H9 (cell line): ENCODE measurements around the gene NOVA2. TPM values are rescaled to one million over a fixed set of nuclear protein-coding genes. Genes with fewer than 3 reads are reported as not detected.
A peak's percentile ranks its signal among the peaks of the same experiment; 100 is the strongest.

Experiments
- DNase-seq: peaks from one replicate; pipeline ENCODE4 v3.0.0-alpha.2; 2017
- H2AFZ ChIP-seq: one replicate; pipeline ENCODE4 v1.6.1; 2013; ENCODE audit warnings: mild to moderate bottlenecking, low read length, control low read depth, moderate library complexity
- H2AK5ac ChIP-seq: 2 replicates; pipeline ENCODE4 v1.6.1; 2013; ENCODE audit warnings: low read length, control low read depth, mixed read lengths; ENCODE audit not compliant: insufficient read length
- H2BK120ac ChIP-seq: one replicate; pipeline ENCODE4 v1.6.1; 2013; ENCODE audit warnings: low read depth, mild to moderate bottlenecking, low read length, control low read depth, inconsistent platforms; ENCODE audit not compliant: poor library complexity, severe bottlenecking
- H2BK12ac ChIP-seq: 2 replicates; pipeline ENCODE4 v1.6.1; 2013; ENCODE audit warnings: low read length, control low read depth, mixed read lengths, low read depth; ENCODE audit not compliant: insufficient read length
- H2BK15ac ChIP-seq: 2 replicates; pipeline ENCODE4 v1.6.1; 2013; ENCODE audit warnings: low read depth, low read length, control low read depth
- H2BK20ac ChIP-seq: one replicate; pipeline ENCODE4 v1.6.1; 2013; ENCODE audit warnings: low read depth, mild to moderate bottlenecking, low read length, control low read depth, inconsistent platforms; ENCODE audit not compliant: poor library complexity, severe bottlenecking
- H2BK5ac ChIP-seq: 2 replicates; pipeline ENCODE4 v1.6.1; 2013; ENCODE audit warnings: low read length, control low read depth, mixed read lengths; ENCODE audit not compliant: insufficient read length
- H3K14ac ChIP-seq: 2 replicates; pipeline ENCODE4 v1.6.1; 2013; ENCODE audit warnings: low read length, control low read depth; ENCODE audit not compliant: insufficient read depth
- H3K18ac ChIP-seq: 2 replicates; pipeline ENCODE4 v1.6.1; 2013; ENCODE audit warnings: low read depth, mild to moderate bottlenecking, mixed read lengths, low read length, control low read depth; ENCODE audit not compliant: insufficient read length
- H3K23ac ChIP-seq: 2 replicates; pipeline ENCODE4 v1.6.1; 2013; ENCODE audit warnings: low read length, control low read depth, mixed read lengths, low read depth; ENCODE audit not compliant: insufficient read length
- H3K23me2 ChIP-seq: 2 replicates; pipeline ENCODE4 v1.6.1; 2013; ENCODE audit warnings: low read depth, mild to moderate bottlenecking, mixed read lengths, low read length, control low read depth; ENCODE audit not compliant: insufficient read length, poor library complexity, severe bottlenecking
- H3K27ac ChIP-seq: 2 replicates; pipeline ENCODE4 v1.5.1; 2013; ENCODE audit warnings: low read length, control low read depth, mixed read lengths, low read depth; ENCODE audit not compliant: insufficient read length
- H3K27me3 ChIP-seq: 2 replicates; pipeline ENCODE4 v1.6.1; 2013; ENCODE audit warnings: low read length, control low read depth, inconsistent platforms; ENCODE audit not compliant: insufficient read depth
- H3K4ac ChIP-seq: 2 replicates; pipeline ENCODE4 v1.6.1; 2013; ENCODE audit warnings: low read depth, mild to moderate bottlenecking, control low read depth, inconsistent platforms, low read length, moderate library complexity
- H3K4me1 ChIP-seq: 2 replicates; pipeline ENCODE4 v1.6.1; 2013; ENCODE audit warnings: low read length, control low read depth, inconsistent platforms; ENCODE audit not compliant: insufficient read depth
- H3K4me2 ChIP-seq: 2 replicates; pipeline ENCODE4 v1.6.1; 2013; ENCODE audit warnings: low read length, control low read depth, mixed read lengths; ENCODE audit not compliant: insufficient read length, insufficient read depth
- H3K56ac ChIP-seq: 2 replicates; pipeline ENCODE4 v1.6.1; 2013; ENCODE audit warnings: low read depth, mild to moderate bottlenecking, mixed read lengths, low read length, control low read depth; ENCODE audit not compliant: insufficient read length
- H3K79me1 ChIP-seq: 2 replicates; pipeline ENCODE4 v1.6.1; 2013; ENCODE audit warnings: low read depth, mild to moderate bottlenecking, moderate library complexity, low read length, control low read depth, inconsistent platforms; ENCODE audit not compliant: insufficient read depth, poor library complexity, severe bottlenecking
- H3K79me2 ChIP-seq: 2 replicates; pipeline ENCODE4 v1.6.1; 2013; ENCODE audit warnings: low read length, control low read depth, inconsistent platforms; ENCODE audit not compliant: insufficient read depth
- H3K9ac ChIP-seq: 2 replicates; pipeline ENCODE4 v1.6.1; 2013; ENCODE audit warnings: low read length, control low read depth, mixed read lengths; ENCODE audit not compliant: insufficient read length; ENCODE audit errors: extremely low read depth
- H3K9me3 ChIP-seq: one replicate; pipeline ENCODE4 v1.6.1; 2013; ENCODE audit warnings: low read depth, low read length, inconsistent platforms; ENCODE audit not compliant: control insufficient read depth
- H3T11ph ChIP-seq: one replicate; pipeline ENCODE4 v1.6.1; 2013; ENCODE audit warnings: mild to moderate bottlenecking, low read length, control low read depth, inconsistent platforms
- H4K20me1 ChIP-seq: one replicate; pipeline ENCODE4 v1.6.1; 2013; ENCODE audit not compliant: control insufficient read depth, insufficient read length, insufficient read depth
- H4K5ac ChIP-seq: 2 replicates; pipeline ENCODE4 v1.6.1; 2013; ENCODE audit warnings: low read depth, mild to moderate bottlenecking, mixed read lengths, low read length, control low read depth; ENCODE audit not compliant: insufficient read length
- H4K8ac ChIP-seq: replicated peaks from 2 replicates; pipeline ENCODE4 v1.6.1; 2013; ENCODE audit warnings: low read length, control low read depth, mixed read lengths, low read depth; ENCODE audit not compliant: insufficient read length
- H4K91ac ChIP-seq: 2 replicates; pipeline ENCODE4 v1.6.1; 2013; ENCODE audit warnings: low read depth, mild to moderate bottlenecking, moderate library complexity, mixed read lengths, low read length, control low read depth; ENCODE audit not compliant: insufficient read length
- H3K27ac Mint-ChIP-seq, 3 experiments: 2 replicates in 2 of 3; 3 replicates in 1 of 3; pipeline ENCODE4 v1.8.0; 2020 to 2021; ENCODE audit warnings: mixed read lengths in 3 of 3, mild to moderate bottlenecking in 1 of 3, moderate library complexity in 1 of 3
- H3K27me3 Mint-ChIP-seq: 2 replicates; pipeline ENCODE4 v1.8.0; 2021; ENCODE audit warnings: low read depth, mild to moderate bottlenecking, moderate library complexity, mixed read lengths
- H3K36me3 Mint-ChIP-seq, 3 experiments: 2 replicates in 2 of 3; 3 replicates in 1 of 3; pipeline ENCODE4 v1.8.0; 2020 to 2021; ENCODE audit warnings: low read depth in 3 of 3, mixed read lengths in 3 of 3; ENCODE audit not compliant: insufficient read depth in 1 of 3
- H3K4me1 Mint-ChIP-seq, 2 experiments: 2 replicates each; pipeline ENCODE4 v1.8.0; 2020; ENCODE audit warnings: mixed read lengths in 2 of 2
- H3K4me3 Mint-ChIP-seq, 2 experiments: 2 replicates in 1 of 2; 3 replicates in 1 of 2; pipeline ENCODE4 v1.8.0; 2020 to 2021; ENCODE audit warnings: mild to moderate bottlenecking in 2 of 2, mixed read lengths in 2 of 2, moderate library complexity in 1 of 2
- H3K9me3 Mint-ChIP-seq, 2 experiments: 2 replicates in 1 of 2; 3 replicates in 1 of 2; pipeline ENCODE4 v1.8.0; 2020; ENCODE audit warnings: mild to moderate bottlenecking in 2 of 2, mixed read lengths in 2 of 2, moderate library complexity in 1 of 2
- CTCF ChIP-seq: fragments of 200-600 bp; sonication (generic); conservative IDR thresholded peaks from 3 replicates; pipeline ENCODE4 v1.8.0; 2021; ENCODE audit warnings: antibody characterized with exemption, mild to moderate bottlenecking
- WGBS: extraction: QIAGEN DNeasy Blood & Tissue Kit; methylation state at CpG from one replicate; pipeline ENCODE4 v1.1.7; 2013; ENCODE audit warnings: missing lambda C conversion rate, low lambda C conversion rate, mixed read lengths; ENCODE audit not compliant: insufficient read length; ENCODE audit errors: extremely low coverage; 5-methylcytosine and 5-hydroxymethylcytosine counted together
- total RNA-seq: library from RNA; stranded (reverse); gene quantifications from 2 replicates; pipeline ENCODE4 v1.2.1, GENCODE V29; 2021

Gene NOVA2
- total RNA-seq, 1 experiment from 2014 or later, result 8.8 TPM

- Histone ChIP-seq H2BK15ac (no peak overlapping the region), H3K23me2 (peaks cover 14% of the 10 kb centered on the region), H2BK120ac (no peak overlapping the region), H2AFZ (no peak overlapping the region), H3K23ac (no peak overlapping the region), H2BK5ac (no peak overlapping the region), H3K56ac (no peak overlapping the region), H3K27me3 (no peaks in the 10 kb centered on the region), H3K4me2 (no peak overlapping the region), H3K79me1 (peaks cover 3% of the 10 kb centered on the region), H3T11ph (no peak overlapping the region), H2BK20ac (no peak overlapping the region), H4K5ac (no peak overlapping the region), H3K14ac (no peak overlapping the region), H4K91ac (no peak overlapping the region), H2BK12ac (no peak overlapping the region), H3K4ac (no peak overlapping the region), H3K9ac (no peak overlapping the region), H4K20me1 (no peaks in the 10 kb centered on the region), H2AK5ac (no peak overlapping the region), H3K79me2 (0 out of 2 replicates have a peak, but pooled peaks cover 5% of the 10 kb centered on the region), H3K27ac (no peak overlapping the region), H3K9me3 (no peaks in the 10 kb centered on the region), H4K8ac (no peak overlapping the region), H3K4me1 (no peaks in the 10 kb centered on the region), H3K18ac (no peak overlapping the region)
- Mint-ChIP-seq H3K9me3 (no peaks in the 10 kb centered on the region; a peak in 2 of 5 replicates), H3K4me3 (peak overlapping the region in 1 of 2 experiments; percentile 50; a peak in 2 of 5 replicates), H3K27me3 (peaks cover 2% of the 10 kb centered on the region; the same call in 1 of the 2 replicates), H3K4me1 (peaks cover 14 to 38% of the 10 kb centered on the region in 2 experiments), H3K27ac (peak overlapping the region in 1 of 3 experiments; percentile 26; a peak in 1 of 7 replicates), H3K36me3 (peaks cover 6 to 13% (median 8%) of the 10 kb centered on the region in 3 experiments; a peak in 6 of 7 replicates)
- WGBS, result no CpG with 5 or more reads among the region's 4 CpGs
- no peak for DNase-seq
- TF ChIP-seq CTCF, result no peak
Measured at GRCh38 chr19:45998834-45999233, 25.2 kb upstream of the NOVA2 start.
